ENCODE data around the gene SH3TC1. TPM values are rescaled to one million over a fixed set of nuclear protein-coding genes. Genes with fewer than 3 reads are reported as not detected.

SH3TC1 gene
- total and polyA plus RNA-seq, 12 donors: 1.5 to 58.7 (median 22.0) TPM

DNA sequence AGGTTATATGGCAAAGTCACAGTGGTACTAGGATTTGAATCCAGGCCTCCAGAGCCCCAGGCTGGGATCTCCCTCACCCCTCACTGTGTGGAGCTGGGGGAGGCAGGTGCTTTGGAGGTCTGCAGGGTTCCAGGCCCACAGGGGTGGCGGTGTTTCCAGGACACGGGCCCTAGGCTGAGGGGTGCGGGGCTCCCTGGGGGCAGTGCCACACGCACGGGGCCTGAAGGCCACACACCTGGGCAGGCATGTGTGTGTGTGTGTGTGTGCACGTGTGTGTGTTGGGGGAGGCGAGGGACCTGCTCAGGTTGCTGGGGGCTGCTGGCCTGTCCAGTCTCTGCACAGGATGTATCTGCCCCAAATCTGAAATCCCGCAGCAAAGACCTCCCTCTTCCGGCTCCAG, 18.8 kb downstream of the SH3TC1 start:
- H3K9me3 ChIP-seq (replicated peaks in 1 of 3): no peaks in the 10 kb centered on the region
- intact Hi-C loops (cut with DNase I): no loop called here
- H3K36me3 ChIP-seq (replicated peaks in 1 of 2): peaks cover 0 to 25% of the 10 kb centered on the region in 2 donors
- no peaks in the 10 kb centered on the region for H3K27me3 ChIP-seq
- 82 to 93% (median 87%) methylated on average over 3 to 9 of the region's 9 CpGs for WGBS, 4 donors
- peaks cover 0 to 5% of the 10 kb centered on the region in 2 donors for H3K4me1 ChIP-seq (replicated peaks in 1 of 2)
- H3K27ac ChIP-seq: no peak overlapping the region
- TF ChIP-seq POLR2A (IDR thresholded peaks at IDR 0.05): no peak
- no peak for TF ChIP-seq CTCF (IDR thresholded peaks at IDR 0.05)
- DNase-seq: no peak
- H3K4me3 ChIP-seq: no peak overlapping the region

- intact Hi-C loops (cut with DNase I): no loop called here
- no peak overlapping the region for H3K27ac ChIP-seq
- H3K36me3 ChIP-seq (replicated peaks in 1 of 2): peaks cover 0 to 30% of the 10 kb centered on the region in 2 donors
- no peaks in the 10 kb centered on the region for H3K9me3 ChIP-seq (replicated peaks in 1 of 3)
- no peaks in the 10 kb centered on the region for H3K27me3 ChIP-seq
- TF ChIP-seq POLR2A (IDR thresholded peaks at IDR 0.05) (no peak), CTCF (IDR thresholded peaks at IDR 0.05) (no peak)
- H3K4me1 ChIP-seq (replicated peaks in 1 of 2): peaks cover 0 to 5% of the 10 kb centered on the region in 2 donors
- H3K4me3 ChIP-seq: no peak overlapping the region
- WGBS, 4 donors: 89 to 95% (median 92%) methylated on average over 13 to 20 of the region's 20 CpGs
- DNase-seq: no peak
Measured at GRCh38 chr4:8218371-8219031, 19.4 kb downstream of the SH3TC1 start.

DNA sequence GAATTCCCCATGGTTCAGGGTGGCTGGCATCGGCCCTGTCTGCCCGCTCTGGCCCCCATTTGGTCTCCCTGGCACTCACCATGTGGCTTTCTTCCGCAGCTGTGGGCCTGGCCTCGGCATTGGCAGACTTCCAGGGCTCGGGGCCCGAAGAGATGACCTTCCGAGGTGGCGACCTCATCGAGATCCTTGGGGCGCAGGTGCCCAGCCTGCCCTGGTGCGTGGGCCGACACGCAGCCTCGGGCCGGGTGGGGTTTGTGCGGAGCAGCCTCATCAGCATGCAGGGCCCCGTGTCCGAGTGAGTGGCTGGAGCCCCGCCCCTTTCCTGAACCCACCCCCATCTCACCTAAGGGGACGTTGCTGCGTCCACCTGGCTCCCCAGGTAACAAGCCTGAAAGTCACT, 20.1 kb downstream of the SH3TC1 start:
- 53 to 71% (median 62%) methylated on average over 4 to 21 of the region's 21 CpGs for WGBS, 4 donors
- H3K36me3 ChIP-seq (replicated peaks in 1 of 2): peaks cover 0 to 33% of the 10 kb centered on the region in 2 donors

More for the DNA sequence above, 20.1 kb downstream of the SH3TC1 start:
- no peak for TF ChIP-seq CTCF (IDR thresholded peaks at IDR 0.05)
- no peaks in the 10 kb centered on the region for H3K9me3 ChIP-seq (replicated peaks in 1 of 3)
- no peak overlapping the region for H3K27ac ChIP-seq
- no peak overlapping the region for H3K4me3 ChIP-seq
- DNase-seq: no peak
- intact Hi-C loops (cut with DNase I): no loop called here
- H3K27me3 ChIP-seq: no peaks in the 10 kb centered on the region
- H3K4me1 ChIP-seq (replicated peaks in 1 of 2): peaks cover 0 to 5% of the 10 kb centered on the region in 2 donors

All from adrenal gland (tissue), 12 donors.